C4-2B (cell line): Measurements from ENCODE around the gene CBLN1.

ENCODE experiments used
- H3K27ac ChIP-seq: fragments of 450-650 bp; 2 replicates; pipeline ENCODE4 v1.5.1; 2017
- CTCF ChIP-seq: fragments of 450-650 bp; conservative IDR thresholded peaks from 2 replicates; pipeline ENCODE4 v1.5.1; 2017; ENCODE audit warnings: mild to moderate bottlenecking
- ZFX ChIP-seq: fragments of 450-650 bp; IDR thresholded peaks from 2 replicates; pipeline ENCODE4 v1.6.1; 2017

The CBLN1 gene

GRCh38 chr16:49282690-49283375 lies 1.2 kb upstream of the CBLN1 start:
- no peak overlapping the region for H3K27ac ChIP-seq
- TF ChIP-seq ZFX (no peak), CTCF (no peak)

DNA sequence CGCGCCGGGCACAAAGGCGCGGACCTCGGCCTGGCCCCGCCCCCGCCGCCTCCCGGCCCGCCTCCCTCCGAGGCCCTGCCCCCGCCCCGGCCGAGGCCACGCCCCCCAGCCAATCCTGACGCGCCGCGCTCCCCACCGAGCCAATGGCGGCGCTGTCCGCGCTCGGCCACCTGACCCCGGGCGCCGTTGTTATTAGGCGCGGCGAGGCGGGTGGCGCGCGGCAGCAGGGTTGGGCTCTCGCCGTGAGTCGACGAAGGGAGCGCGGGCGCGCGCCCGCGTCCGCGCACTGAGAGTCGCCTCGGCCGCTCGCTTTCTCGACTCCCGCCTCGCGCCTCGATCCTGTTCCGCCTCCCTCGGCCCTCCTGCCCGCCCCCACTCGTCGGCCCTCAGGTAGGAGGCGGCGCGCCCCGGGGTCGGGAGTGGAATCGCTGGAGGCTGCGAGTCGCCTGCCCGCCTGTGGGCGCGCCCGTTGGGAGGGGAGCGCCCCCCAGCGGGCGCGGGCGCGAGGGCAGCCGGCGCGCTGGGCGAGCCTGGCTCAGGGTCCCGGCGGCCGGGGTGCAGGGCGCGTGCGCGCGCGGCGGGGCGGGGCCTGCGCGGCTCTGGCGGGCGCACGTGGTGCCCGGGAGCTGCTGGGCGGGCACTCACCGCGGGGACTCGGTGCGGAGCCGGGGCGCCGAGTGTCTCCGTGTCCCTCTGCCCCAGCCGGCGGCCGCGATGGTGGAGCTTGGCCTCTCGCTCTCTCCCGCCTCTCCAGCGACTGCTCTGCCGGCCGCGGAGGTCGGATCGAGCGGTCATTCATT lies 405 bp upstream of the CBLN1 start:
- TF ChIP-seq CTCF (no peak), ZFX (no peak)
- no peak overlapping the region for H3K27ac ChIP-seq

DNA sequence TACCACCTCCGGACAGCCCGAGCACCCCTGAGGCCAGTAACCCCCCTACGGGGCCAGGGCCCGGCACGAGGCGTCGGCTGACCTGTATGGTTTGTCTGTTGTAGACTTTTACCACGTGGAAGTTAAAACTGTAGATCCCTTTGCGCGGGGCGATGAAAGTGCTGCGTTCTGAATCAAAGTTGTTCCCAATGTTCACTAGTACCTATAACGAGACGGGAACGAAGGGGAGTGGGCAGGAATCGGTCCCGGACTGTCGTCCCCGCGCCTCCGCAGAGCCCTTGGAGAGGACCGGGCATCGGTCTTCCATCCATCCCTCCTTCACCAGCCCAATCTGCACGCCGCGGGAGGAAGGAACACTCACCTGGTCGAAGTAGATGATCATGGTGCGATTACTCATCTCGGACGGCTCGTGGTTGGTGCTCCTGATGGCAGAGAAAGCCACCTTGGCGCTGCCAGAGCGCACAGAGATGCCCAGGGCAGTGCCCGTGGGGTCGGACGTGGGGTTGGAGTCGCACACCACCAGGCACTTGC lies 732 bp downstream of the CBLN1 start:
- no peak overlapping the region for H3K27ac ChIP-seq
- TF ChIP-seq CTCF: no peak

DNA sequence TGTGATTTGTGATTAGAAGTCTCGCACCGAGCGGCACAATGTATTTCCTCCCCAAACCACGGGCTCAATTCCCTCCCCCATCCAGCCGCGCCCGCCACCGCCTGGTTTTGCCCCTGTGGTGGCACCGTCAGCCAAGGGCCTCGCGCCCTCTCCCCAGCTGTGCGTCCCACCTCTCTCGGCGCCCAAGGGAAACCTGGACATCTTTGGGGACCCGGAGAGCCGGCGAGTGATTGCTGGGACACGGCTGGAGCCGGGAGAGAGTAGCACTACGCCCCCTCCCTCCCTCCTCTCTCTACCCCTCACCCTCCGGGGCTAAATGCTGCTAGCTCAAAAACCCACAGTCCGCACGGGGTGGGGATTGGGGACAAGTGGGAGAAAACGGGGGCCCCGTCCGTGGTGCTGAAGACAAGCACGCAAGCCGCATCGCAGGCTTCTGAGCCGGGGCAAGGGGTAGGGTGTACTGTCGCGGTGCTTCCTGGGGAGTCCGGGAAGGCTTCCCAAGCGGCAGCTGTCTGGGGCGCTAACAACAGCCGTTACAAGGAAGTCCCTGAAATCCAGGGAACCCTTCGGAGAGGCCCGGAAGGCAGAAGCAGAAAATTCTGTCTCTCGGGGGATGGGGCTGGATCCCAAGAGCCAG lies 1.4 kb downstream of the CBLN1 start:
- no peak for TF ChIP-seq CTCF
- no peak for TF ChIP-seq ZFX
- H3K27ac ChIP-seq: no peak overlapping the region

DNA sequence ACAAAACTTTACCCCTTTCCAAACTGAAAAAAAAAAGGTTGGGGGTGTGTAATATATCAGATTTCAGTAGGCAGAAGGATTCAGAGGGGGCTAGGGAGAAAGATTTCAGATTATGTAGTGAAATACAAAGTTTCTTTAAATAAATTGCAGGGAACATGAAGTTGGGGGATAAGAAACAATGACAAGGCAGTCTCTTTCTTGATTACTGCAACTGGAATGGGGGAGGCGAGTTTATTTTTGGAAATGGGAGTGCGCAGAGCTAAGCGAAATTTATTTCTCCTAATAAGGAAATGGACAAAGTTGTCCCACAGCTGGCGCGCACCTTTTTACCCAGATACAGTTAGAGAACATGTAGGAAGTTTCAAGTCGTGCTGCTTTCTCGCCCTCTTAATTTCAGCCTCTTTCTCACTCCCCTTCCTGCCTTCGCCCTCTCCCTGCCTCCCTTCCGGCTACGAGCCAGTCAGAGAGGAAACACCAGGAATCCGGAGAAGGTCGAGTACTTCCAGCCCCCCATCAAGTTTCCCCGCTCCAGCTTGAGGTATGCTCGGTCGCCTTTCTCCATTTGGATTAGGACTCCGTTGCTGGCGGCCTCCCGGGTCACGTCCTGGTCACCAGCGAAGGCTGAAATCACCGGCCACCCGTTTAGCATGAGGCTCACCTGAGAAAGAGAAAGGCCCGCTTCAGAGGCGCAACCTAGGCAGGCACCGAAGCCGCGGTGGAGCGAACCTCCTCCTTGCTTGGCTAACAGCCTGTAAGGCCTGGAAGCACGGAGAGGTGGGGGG lies 2.5 kb downstream of the CBLN1 start:
- H3K27ac ChIP-seq: no peak overlapping the region
- TF ChIP-seq ZFX (no peak), CTCF (no peak)

DNA sequence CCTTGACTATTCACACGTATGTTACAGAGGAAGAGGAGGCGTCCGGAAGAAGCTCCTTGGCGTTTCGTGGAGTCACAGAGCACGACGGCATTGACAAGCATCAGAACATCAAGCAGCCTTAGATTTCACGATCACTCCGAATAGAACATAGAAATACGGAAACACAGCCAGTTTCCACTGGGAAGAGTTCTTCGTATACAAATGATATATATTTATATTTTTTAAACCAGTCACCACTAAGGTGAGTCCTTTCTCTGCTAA lies 3.1 kb downstream of the CBLN1 start:
- TF ChIP-seq CTCF: no peak
- TF ChIP-seq ZFX: no peak
- H3K27ac ChIP-seq: no peak overlapping the region
